NCI-H1105 (cell line): ENCODE data around the gene SLC31A2.
A peak's percentile ranks its signal among the peaks of the same experiment; 100 is the strongest.
"Not testable (repeated sequence)": the region's sequence is repeated elsewhere in the genome, so short reads cannot be mapped to it uniquely, and the experiment has no call there.

Experiments
- DNase-seq: peaks from one replicate; lab custom pipeline; 2025; lab: John Stamatoyannopoulos, UW

Gene SLC31A2, protein sequence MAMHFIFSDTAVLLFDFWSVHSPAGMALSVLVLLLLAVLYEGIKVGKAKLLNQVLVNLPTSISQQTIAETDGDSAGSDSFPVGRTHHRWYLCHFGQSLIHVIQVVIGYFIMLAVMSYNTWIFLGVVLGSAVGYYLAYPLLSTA

DNA sequence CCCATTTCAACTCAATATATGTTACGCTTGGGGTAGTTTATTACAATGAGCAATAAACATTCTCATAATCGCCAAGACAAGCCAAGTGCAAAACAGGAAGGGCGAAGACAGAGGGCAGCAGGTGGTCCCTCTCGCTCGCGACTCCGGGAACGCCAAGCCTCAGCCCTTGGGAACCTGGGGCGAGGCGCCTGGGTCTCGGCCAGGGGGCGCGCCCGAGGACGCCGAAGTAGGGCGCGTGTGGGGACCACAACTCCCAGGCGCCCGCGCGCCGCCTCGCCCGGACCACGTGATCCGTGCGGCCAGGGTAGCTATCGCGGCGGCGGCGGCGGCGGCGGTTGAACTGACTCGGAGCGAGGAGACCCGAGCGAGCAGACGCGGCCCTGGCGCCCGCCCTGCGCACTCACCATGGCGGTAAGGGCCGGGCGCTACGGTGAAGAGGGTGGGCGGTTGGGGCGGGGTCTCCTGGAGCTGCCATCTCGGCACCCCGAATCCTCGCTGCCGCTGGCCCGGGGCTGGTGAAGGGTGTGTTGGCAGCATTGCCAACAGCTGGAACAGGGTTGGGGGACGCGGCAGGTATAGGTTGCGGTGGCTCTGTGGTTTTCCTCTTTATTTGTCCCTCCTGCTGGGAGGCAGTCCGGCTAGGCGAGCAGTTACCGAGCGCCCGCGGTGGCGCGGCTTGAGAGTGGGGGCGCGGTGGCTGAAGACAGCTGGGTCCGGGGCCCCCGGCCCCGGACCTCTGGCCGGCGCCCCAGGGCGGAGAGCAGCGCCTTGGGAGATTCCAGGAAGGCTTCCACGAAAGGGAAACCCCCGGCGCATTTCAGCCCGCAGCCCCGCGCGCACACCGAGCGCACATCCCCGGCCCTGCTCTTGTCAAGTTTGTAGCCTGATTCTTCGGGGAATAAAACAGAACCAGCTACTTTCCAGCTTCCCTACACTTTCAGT lies at the start of gene SLC31A2:
Gene SLC31A2 (plus strand): TSS at position 338 of the 942 bp plus-strand sequence. CDS start 68 bp downstream, at position 406.
- peak; percentile 84 for DNase-seq

DNA sequence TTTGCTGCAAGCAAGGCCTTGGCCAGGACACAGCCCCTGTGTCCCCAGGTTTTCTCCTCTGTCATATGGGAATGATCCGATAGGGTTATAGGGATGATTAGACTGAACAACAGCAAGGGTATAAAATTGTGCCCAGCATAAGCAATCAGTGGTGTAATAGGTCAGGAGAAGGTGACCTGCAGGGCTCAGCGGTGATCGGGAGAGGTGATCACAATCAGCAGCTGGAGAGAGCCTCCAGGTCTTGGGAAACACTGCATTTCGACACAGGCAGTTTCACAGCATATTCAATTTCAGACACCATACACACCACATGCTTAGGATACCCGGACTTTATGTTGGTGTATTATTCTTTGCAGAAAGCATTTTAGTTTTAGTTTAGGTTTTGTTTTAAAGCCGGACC lies 45.5 kb upstream of the SLC31A2 start:
- DNase-seq = not testable (repeated sequence)

DNA sequence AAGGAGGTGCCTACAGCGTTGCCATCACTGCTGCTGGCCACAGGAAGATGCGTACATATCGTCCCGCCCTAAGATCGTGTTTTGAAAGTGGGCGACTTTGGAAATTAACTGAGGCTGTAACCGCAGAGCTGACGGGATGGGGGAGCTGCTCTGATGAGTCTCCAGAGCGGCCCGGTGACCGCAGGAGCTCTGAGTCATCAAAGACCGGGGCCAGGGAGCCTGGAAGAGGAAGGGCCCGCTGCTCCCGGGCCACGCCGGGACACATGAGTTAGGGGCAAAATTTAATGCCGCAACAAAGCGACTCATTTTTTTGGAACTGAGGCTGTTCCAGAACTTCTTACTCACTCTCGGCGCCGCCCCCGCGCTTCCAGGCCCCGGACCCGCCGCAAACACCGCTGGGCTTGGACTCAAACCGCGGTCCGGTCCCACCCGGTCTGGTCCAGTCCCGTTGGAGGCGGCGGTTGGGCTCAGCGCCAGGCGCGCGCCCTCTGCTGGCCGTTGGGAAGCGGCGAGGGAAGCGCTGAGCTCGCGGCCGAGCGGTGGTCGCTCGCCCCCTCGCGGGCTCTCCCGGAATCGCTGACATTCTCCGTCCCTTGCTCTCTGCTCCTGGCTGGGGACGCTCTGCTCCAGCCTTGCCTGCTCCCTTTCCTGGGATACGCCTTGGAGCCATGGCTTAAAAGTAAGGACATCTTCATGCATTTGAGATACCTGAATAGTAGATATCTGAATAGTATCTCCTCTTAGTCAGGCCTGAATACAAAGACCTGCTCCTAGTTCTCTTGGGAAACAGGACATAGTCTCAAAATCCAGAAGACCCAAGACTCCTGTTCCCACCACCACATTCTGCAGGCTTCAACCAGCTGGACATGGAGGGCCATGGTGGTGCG lies 39.5 kb upstream of the SLC31A2 start:
- not testable (repeated sequence) for DNase-seq

DNA sequence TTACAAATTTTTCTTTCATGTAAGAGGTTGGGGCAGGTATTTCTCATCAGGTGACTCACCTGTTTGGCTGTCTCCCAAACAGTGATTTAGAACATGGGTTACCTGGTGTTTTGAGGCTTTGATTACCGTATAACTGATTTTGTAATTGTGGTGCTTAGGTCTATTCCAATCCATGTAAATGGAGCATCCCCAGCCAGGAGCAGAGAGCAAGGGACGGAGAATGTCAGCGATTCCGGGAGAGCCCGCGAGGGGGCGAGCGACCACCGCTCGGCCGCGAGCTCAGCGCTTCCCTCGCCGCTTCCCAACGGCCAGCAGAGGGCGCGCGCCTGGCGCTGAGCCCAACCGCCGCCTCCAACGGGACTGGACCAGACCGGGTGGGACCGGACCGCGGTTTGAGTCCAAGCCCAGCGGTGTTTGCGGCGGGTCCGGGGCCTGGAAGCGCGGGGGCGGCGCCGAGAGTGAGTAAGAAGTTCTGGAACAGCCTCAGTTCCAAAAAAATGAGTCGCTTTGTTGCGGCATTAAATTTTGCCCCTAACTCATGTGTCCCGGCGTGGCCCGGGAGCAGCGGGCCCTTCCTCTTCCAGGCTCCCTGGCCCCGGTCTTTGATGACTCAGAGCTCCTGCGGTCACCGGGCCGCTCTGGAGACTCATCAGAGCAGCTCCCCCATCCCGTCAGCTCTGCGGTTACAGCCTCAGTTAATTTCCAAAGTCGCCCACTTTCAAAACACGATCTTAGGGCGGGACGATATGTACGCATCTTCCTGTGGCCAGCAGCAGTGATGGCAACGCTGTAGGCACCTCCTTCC lies 37.9 kb upstream of the SLC31A2 start:
- not testable (repeated sequence) for DNase-seq

DNA sequence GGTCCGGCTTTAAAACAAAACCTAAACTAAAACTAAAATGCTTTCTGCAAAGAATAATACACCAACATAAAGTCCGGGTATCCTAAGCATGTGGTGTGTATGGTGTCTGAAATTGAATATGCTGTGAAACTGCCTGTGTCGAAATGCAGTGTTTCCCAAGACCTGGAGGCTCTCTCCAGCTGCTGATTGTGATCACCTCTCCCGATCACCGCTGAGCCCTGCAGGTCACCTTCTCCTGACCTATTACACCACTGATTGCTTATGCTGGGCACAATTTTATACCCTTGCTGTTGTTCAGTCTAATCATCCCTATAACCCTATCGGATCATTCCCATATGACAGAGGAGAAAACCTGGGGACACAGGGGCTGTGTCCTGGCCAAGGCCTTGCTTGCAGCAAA lies 32.0 kb upstream of the SLC31A2 start:
- not testable (repeated sequence) for DNase-seq

DNA sequence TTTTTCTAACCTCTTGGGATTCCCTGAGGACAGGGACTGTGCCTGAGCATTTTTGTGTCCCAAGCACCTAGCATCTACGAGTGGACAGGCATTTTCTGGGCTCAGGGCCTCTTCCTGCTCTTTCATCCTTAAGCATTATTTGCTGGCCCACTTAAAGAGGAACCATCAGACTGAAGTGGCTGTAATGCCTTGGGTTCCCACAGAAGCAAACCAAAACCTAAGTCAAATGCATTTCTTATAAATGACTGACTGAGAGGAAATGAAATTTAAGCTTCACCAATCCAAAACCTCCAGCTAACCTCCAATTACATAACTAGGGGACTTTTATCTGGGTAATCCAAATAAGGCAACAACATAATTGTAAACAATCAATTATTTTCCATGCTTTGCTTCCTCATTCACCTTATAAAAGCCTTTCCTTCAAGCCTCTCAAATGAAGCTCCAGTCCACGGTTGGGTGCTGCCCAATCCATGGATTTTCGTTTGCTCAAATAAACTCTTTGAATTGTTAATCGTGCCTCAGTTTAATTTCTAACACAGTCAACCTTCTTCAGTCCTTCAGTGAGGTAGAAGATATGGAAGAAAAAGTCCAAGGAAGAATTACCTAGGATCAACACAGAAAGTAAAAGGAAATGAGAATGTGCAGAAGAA lies 25.3 kb upstream of the SLC31A2 start:
- no peak for DNase-seq

DNA sequence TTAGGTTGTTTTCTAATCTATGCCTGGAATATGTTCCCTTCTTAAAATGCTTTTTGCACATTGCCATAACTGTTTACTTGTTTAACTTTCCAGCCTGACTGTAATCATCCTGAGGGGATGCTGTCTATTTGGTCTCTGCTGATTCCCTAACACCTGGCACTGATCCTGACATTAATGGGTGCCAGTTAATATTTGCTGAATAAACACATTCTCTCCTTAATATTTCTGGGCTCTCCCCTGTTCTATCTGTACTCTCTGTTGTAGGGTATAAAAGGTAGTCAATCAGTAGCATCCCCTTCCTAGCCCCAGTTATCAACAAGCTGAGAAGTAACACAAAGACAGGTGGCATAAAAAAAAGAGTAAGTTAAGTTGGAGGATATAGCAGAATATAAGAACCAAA lies 21.3 kb upstream of the SLC31A2 start:
- no peak for DNase-seq

DNA sequence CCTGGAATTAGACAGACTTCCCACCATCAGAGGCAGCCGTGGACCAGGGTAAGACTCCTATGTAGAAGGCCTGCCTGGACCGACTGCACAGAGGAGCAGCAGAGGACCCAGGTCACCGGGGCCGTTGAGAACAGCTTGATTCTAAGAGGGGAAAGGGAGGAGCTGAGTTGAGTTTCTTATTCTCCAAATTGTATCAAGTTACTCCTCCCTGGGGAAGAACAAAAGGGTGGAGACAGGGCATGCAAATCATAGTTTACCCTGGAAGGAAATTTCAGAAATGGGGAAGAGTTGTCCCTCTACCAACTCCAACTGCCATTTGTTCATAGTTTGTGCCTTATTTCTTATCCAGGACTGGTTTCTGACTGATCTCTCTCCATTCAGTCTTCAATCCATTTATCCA lies 20.9 kb upstream of the SLC31A2 start:
- DNase-seq = no peak

DNA sequence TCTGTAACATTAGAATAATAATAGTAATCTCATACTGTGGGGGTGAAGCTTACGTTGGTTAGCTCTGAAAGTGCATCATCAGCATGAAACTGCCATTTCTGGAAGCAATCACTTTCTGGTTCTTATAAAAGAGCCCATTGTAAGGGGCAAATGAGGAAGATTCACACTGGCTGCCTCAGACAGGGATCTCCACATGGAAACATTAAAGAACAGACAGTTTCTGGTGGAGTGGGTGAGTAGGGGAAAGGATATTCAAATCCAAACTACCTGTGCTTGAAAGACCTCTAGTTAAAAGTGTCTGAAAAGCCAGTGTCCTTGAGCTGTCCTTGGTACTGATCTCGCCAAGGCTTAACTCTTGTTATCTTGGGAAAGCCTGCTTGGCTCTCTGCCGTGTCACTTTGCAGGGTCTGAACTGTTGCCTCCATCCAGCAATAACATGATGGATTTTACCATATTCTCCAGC lies 19.1 kb upstream of the SLC31A2 start:
- no peak for DNase-seq

DNA sequence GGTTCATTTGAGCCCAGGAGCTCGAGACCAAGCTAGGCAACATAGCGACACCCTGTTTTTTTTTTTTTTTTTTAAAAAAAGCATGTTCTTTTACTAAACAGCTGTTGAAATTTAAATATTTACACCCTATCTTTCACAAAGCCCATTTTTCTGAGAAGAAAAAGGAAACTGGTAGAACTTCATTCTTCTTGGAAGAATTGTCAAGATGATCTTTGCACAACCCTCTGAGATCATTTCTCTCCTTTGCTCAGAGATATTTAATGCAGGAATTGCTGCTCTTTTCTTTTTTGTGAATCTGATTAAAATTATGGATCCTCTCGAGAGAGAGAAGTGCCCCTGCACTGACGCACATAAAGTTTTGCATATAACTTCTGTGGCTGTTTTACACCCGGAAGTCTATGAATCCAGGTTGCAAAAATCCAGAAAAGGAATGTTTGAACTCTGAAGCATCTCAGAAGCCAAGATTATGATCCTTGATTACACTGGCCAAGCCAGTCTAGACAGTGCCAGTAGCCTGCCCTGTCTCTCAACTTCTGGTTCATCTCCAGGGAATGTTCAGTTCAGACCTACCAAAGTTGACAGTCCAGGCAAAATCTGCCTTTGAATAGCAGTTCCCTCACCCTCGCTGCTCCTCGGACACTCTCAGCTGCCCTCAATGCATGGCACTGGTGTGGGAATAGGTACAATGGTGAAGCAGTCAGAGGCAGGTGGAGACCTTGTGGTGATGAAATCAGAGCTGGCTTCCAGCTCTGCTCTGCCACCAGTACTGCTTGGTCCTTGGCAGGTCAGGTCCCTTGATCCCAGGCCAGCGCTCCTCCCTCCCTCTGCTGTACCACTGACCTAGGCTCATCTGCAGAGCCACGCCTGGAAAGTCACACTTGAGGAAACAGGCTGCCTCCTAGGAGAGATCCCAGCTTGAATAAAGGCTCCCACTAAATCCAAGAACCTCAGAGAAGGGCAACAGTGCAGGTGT lies 13.3 kb upstream of the SLC31A2 start:
- no peak for DNase-seq

DNA sequence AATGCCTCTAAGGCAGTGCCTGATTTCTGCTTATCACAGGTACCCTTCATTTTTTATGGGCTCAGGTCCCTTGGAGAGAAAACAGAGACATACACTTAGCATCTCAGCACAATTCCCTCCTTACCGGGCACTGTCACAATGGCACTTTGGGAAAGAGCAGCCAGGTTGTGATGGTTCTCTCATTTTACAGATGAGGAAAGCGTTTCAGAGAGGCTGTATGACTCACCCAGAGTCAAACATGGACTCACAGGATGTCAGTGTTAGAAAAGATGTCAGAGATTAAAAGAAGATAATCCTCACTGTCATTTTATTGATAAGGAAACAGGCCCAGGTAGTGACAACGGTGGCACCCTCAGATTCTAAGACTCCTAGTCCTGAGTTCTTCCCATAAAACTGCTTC lies 12.0 kb upstream of the SLC31A2 start:
- DNase-seq = no peak

DNA sequence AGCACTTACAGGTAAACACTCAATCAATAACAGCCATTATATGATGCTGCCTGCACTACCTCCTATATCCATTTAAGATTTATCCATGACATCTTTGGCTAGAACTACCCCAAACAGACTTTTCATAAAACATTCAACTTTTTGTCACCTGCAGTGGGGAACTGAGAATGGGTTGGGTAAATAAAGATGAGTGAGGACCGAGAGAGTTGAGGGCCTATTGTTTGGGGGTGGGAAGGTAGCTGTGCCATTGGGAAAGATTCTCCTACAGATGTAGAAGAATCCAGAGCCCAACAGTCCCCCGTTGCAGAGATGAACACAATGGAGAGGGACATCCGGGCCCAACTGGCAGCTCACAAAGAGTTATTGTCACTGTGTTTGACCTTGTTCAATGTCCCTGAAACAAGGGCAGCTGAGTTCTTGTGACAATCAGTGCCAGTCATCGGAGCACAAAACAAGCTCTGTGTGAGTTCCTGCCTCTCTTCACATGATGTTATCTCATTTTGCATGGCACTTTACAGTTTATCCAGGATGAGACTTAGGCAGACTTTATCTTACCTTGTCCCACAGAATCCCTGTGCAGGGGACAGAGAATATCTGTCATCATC lies 11.5 kb upstream of the SLC31A2 start:
- DNase-seq = no peak

DNA sequence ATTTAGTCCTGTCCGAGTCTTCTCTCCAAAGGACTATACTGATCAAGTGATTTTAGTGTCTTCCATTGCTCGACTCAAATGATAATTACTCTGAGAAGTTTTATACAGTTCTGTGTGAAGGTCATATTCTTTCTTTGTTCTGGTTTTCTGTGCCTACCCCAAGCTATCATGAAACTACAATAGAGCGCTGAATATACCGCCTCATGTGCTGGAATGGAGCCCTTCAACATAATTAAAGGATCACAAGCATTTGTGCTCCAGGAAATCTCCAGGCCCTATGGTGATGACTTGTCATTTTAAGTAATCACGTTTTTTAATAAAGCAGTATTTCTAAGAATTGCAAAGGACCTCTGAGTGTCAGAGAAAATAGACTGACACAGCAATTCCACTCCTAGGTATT lies 10.9 kb upstream of the SLC31A2 start:
- no peak for DNase-seq

DNA sequence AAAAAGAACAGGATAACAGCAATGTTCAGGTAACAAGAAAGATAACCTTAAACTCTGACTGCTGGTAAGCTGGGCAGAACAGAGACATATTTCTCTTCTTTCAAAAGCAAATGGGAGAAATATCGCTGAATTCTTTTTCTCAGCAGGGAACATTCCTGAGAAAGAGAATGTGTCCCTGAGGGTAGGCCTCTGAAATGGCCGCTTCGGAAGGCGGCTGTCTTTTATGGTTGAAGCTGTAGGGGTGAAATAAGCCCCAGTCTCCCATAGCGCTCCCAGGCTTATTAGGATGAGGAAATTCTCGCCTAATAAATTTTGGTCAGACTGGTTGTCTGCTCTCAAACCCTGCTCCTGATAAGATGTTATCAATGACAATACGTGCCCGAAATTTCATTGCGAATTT lies 9.9 kb upstream of the SLC31A2 start:
- DNase-seq = not testable (repeated sequence)

DNA sequence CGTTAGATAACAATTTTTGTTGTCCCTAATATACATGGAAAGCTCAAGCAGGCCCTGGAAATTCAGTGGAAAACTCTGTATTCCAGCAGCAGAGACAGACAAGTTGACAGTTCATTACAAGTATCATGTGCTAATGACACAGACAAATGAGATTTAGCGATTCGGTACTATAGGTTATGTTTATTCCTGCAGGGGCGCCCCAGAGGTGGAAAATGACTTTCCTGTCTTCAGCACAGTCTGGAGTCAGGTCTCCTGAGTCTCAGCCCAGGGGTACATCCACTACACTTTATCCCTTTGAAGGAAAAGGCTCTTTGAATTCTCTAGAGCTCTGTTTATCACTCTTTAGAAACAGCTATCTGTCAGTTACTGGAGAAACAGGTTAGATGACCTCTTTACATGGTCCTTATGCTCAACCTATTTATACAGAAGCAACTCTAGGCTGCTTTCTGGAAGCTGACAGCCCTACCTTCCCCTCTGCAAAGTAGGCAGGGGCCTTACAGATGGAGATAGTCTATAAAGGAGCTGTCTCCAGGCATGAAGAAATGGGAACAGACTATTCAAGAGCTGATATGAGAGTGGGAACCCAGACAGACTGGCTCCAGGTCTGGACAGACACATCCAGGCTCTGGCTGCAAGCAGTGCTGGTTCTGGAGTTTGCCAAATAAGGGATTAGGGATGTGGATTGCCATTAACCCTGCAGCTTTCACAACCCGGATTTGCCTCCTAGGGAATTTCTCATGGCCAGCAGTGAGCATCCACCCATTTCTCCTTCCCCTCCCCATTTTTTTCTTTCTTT lies 7.2 kb upstream of the SLC31A2 start:
- DNase-seq = no peak

DNA sequence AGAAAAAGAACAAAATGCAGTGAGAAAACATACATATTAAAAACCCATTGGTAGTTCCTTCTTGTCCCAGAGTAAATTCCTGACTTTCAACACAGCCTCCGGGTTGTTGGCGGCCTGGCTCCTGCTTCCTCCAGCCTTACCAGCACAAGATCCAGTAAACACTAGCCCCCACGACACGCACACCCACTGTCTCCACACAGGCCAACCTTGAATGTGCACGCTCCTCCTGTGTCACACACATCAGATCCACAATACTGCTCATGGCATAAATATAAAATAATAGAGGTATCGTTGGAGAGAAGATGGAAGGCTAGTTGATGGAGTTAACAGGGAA lies 2.5 kb upstream of the SLC31A2 start:
- DNase-seq = no peak

DNA sequence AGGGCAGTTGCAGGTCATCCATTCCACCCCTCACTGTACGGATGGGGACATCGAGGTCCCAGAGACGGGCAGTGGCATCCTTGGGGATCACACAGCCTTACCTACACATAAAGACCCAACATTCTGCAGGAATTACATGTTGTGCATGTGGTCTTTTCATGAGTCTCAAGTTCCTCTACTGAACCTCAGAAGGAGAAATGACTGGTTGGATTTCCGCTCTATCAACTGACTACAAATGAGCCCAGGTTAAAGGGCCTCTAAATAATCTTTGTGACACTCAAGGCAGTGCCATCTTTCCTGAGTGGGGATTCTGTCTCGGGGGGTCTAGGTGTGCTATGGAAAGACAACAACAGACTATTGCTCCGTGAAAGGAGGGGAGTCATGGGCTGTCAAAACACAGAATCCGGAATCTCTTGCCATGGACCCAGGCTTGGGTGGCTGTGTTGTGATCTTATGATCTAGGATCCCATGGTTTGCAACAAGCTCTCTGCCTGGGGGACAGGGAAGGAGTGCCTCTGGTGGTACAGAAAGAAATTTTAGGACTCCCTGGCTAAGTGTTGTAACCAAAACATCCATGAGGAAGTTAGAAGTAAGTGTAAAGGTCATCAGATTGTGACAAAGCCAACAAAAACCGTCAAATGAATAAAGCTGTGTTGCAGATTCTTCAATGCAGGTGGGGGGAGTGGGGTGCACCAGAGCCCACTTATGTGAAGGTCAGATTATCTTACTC lies 1.9 kb upstream of the SLC31A2 start:
- DNase-seq = no peak

DNA sequence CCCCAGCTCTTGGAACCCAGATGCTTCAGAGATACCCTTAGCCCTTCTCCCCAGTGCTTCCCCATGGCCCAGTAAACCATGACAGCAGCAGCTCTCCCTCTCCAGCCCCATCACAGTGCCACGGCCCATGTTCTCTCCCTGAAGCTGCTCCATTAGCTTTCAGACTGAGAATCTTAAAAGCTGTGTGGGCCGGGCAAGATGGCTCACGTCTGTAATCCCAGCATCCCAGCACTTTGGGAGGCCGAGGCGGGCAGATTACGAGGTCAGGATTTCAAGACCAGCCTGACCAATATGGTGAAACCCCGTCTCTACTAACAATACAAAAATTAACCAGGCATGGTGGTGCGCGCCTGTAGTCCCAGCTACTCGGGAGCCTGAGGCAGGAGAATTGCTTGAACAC lies 1.2 kb upstream of the SLC31A2 start:
- DNase-seq = not testable (repeated sequence)
